ENCODE measurements around the gene PLPPR2. TPM values are rescaled to one million over a fixed set of nuclear protein-coding genes. Genes with fewer than 3 reads are reported as not detected.

Gene PLPPR2
- total RNA-seq, 1 experiment from 2014 or later, result 25.2 TPM

DNA sequence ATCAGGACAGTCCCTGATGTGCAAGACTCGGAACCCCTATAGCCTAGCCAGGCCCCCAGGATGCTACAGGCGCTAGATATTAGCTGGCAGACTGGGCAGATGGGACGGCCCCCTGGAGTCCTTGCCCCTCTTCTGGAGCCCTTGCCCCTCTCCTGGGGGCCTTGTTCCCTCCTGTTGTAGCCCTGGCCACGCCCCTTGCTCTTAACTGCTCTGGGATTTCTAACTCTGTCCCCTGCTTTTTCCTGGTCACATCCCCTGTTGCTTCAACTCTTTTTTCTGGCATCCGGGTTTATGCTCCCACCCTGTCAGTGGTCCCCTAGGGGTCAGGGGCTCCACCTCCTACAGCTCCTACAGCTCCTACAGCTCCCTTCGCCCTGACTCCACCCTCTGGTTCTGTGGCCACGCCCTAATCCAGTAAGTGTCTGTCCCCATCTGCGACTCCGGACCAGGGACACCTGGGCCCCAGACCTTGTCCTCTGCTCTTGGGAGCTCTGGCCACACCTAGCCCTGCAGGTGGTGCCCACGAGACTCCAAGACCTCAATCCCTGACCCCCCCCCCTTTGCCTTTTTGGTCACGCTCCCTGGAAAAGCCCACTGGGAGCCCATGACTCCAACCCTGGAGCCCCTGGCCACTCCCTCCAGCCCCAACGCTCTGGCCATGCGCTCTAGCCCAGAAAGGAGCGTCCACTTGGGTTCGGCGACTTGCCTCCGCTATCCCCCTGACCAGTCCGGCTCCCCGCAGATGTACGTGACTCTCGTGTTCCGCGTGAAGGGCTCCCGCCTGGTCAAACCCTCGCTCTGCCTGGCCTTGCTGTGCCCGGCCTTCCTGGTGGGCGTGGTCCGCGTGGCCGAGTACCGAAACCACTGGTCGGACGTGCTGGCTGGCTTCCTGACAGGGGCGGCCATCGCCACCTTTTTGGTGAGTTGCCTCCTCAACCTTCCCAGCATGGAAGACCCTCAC is 6.8 kb downstream of the PLPPR2 start:
- no peak overlapping the region for H3K27ac ChIP-seq
- no TSS peak for BruUV-seq (replicated peaks)
- no peak overlapping the region for H3K4me3 ChIP-seq
- no peak for TF ChIP-seq EZH2 (IDR thresholded peaks at IDR 0.05; ENCODE audit: low read depth)
- TF ChIP-seq, protein P1, sequence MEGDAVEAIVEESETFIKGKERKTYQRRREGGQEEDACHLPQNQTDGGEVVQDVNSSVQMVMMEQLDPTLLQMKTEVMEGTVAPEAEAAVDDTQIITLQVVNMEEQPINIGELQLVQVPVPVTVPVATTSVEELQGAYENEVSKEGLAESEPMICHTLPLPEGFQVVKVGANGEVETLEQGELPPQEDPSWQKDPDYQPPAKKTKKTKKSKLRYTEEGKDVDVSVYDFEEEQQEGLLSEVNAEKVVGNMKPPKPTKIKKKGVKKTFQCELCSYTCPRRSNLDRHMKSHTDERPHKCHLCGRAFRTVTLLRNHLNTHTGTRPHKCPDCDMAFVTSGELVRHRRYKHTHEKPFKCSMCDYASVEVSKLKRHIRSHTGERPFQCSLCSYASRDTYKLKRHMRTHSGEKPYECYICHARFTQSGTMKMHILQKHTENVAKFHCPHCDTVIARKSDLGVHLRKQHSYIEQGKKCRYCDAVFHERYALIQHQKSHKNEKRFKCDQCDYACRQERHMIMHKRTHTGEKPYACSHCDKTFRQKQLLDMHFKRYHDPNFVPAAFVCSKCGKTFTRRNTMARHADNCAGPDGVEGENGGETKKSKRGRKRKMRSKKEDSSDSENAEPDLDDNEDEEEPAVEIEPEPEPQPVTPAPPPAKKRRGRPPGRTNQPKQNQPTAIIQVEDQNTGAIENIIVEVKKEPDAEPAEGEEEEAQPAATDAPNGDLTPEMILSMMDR (conservative IDR thresholded peaks at IDR 0.05), result no peak
- no peak overlapping the region for H2AFZ ChIP-seq
- H3K36me3 ChIP-seq (ENCODE audit: low read depth), result peaks cover 11% of the 10 kb centered on the region; the same call in 1 of the 2 replicates
- peaks cover 13% of the 10 kb centered on the region for H3K4me1 ChIP-seq (replicated peaks; ENCODE audit: insufficient read depth)
- H3K4me2 ChIP-seq, result no peak overlapping the region
- intact Hi-C loops (cut with micrococcal nuclease; ENCODE audit: unreplicated experiment), result no loop called here
- no peaks in the 10 kb centered on the region for H3K9me2 ChIP-seq (ENCODE audit: insufficient read depth)
- H3K27me3 ChIP-seq (ENCODE audit: insufficient read depth, low read depth), result no peaks in the 10 kb centered on the region
- H3F3A ChIP-seq (ENCODE audit: insufficient read depth, low read depth), result peaks cover 32% of the 10 kb centered on the region; the same call in 1 of the 2 replicates
- CTCF ChIA-PET, result no interaction called here
- no peak for DNase-seq
- POLR2A ChIA-PET (ENCODE audit: unreplicated experiment), result no interaction called here
- H4K20me1 ChIP-seq (ENCODE audit: insufficient read depth), result no peaks in the 10 kb centered on the region; the same call in 1 of the 2 replicates
- H3K79me2 ChIP-seq (ENCODE audit: low read depth), result no peaks in the 10 kb centered on the region
- H3K9me3 ChIP-seq (ENCODE audit: insufficient read depth, low read depth), result no peaks in the 10 kb centered on the region

- BruUV-seq (replicated peaks), result no TSS peak
- Histone ChIP-seq H3K9me2 (ENCODE audit: insufficient read depth) (no peaks in the 10 kb centered on the region), H3F3A (ENCODE audit: insufficient read depth, low read depth) (peaks cover 22% of the 10 kb centered on the region; the same call in 1 of the 2 replicates), H4K20me1 (ENCODE audit: insufficient read depth) (no peaks in the 10 kb centered on the region; the same call in 1 of the 2 replicates), H3K4me1 (replicated peaks; ENCODE audit: insufficient read depth) (peaks cover 12% of the 10 kb centered on the region), H3K4me3 (no peak overlapping the region), H3K36me3 (ENCODE audit: low read depth) (peaks cover 11% of the 10 kb centered on the region; the same call in 1 of the 2 replicates), H2AFZ (no peak overlapping the region), H3K79me2 (ENCODE audit: low read depth) (no peaks in the 10 kb centered on the region), H3K4me2 (no peak overlapping the region), H3K27me3 (ENCODE audit: insufficient read depth, low read depth) (no peaks in the 10 kb centered on the region), H3K27ac (no peak overlapping the region), H3K9me3 (ENCODE audit: insufficient read depth, low read depth) (no peaks in the 10 kb centered on the region)
- TF ChIP-seq EZH2 (IDR thresholded peaks at IDR 0.05; ENCODE audit: low read depth), result no peak
- TF ChIP-seq, protein P1 (conservative IDR thresholded peaks at IDR 0.05), result no peak
- POLR2A ChIA-PET (ENCODE audit: unreplicated experiment), result no interaction called here
- CTCF ChIA-PET, result no interaction called here
- intact Hi-C loops (cut with micrococcal nuclease; ENCODE audit: unreplicated experiment), result no loop called here
- DNase-seq, result no peak
Measured at GRCh38 chr19:11363881-11364280, 8.6 kb downstream of the PLPPR2 start.

DNA sequence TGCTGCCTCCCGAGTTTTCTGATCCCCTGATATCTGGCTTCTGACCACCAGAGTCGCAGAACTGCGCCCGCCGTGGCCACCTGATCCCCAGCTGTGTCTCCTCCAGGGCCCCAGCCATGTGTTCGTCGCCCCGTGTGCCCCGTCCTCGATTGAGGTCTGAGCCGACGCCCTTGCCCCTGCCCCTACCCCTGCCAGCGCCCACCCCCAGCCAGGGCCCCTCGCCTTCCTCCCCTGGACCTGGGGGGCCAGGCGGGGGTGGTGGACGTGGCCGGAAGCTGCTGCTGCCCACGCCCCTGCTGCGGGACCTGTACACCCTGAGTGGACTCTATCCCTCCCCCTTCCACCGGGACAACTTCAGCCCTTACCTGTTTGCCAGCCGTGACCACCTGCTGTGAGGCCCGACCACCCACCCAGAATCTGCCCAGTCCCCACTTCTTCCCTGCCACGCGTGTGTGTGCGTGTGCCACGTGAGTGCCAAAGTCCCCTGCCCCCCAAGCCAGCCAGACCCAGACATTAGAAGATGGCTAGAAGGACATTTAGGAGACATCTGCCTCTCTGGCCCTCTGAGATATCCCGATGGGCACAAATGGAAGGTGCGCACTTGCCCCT is 9.2 kb downstream of the PLPPR2 start:
- Histone ChIP-seq H4K20me1 (ENCODE audit: insufficient read depth) (no peaks in the 10 kb centered on the region; the same call in 1 of the 2 replicates), H3K9me3 (ENCODE audit: insufficient read depth, low read depth) (no peaks in the 10 kb centered on the region), H3K27ac (no peak overlapping the region), H3K79me2 (ENCODE audit: low read depth) (no peaks in the 10 kb centered on the region), H3K9me2 (ENCODE audit: insufficient read depth) (no peaks in the 10 kb centered on the region), H3K4me1 (replicated peaks; ENCODE audit: insufficient read depth) (peaks cover 7% of the 10 kb centered on the region; the same call in 1 of the 2 replicates), H2AFZ (no peak overlapping the region), H3K4me2 (no peak overlapping the region), H3F3A (ENCODE audit: insufficient read depth, low read depth) (peaks cover 18% of the 10 kb centered on the region; the same call in 1 of the 2 replicates), H3K4me3 (no peak overlapping the region), H3K36me3 (ENCODE audit: low read depth) (peaks cover 11% of the 10 kb centered on the region; the same call in 1 of the 2 replicates), H3K27me3 (ENCODE audit: insufficient read depth, low read depth) (no peaks in the 10 kb centered on the region)
- intact Hi-C loops (cut with micrococcal nuclease; ENCODE audit: unreplicated experiment), result no loop called here
- TF ChIP-seq, protein P1 (conservative IDR thresholded peaks at IDR 0.05), result no peak
- no peak for TF ChIP-seq EZH2 (IDR thresholded peaks at IDR 0.05; ENCODE audit: low read depth)
- ChIA-PET POLR2A (ENCODE audit: unreplicated experiment) (no interaction called here), CTCF (no interaction called here)
- DNase-seq, result no peak
- BruUV-seq (replicated peaks), result no TSS peak

Data from PC-9 (cell line).